Liver (tissue), 9 donors: ENCODE data around the gene CD19. TPM values are rescaled to one million over a fixed set of nuclear protein-coding genes. Genes with fewer than 3 reads are reported as not detected.

Experiments used
- DNase-seq: peaks from one replicate; pipeline ENCODE4 v3.0.0-alpha.2; 2017; ENCODE audit warnings: low spot score
- H3K27ac ChIP-seq, 2 donors: one replicate each; pipeline ENCODE4 v1.7.0; 2013; ENCODE audit warnings: inconsistent platforms in 2 of 2, low read length in 2 of 2, control low read depth in 1 of 2, low read depth in 1 of 2, mild to moderate bottlenecking in 1 of 2
- H3K27me3 ChIP-seq, 4 donors: one replicate each; pipeline versions ENCODE4 v1.6.1 to v1.7.0; 2013; ENCODE audit warnings: low read length in 3 of 4, inconsistent platforms in 1 of 4, mild to moderate bottlenecking in 1 of 4, moderate library complexity in 1 of 4; ENCODE audit not compliant: control insufficient read depth in 4 of 4, insufficient read depth in 4 of 4
- H3K36me3 ChIP-seq, 4 donors: one replicate each; pipeline versions ENCODE4 v1.6.1 to v1.7.0; 2013; ENCODE audit warnings: low read length in 3 of 4, mild to moderate bottlenecking in 3 of 4, low read depth in 1 of 4, moderate library complexity in 1 of 4; ENCODE audit not compliant: control insufficient read depth in 4 of 4, insufficient read depth in 3 of 4
- H3K4me1 ChIP-seq, 4 donors: one replicate each; pipeline versions ENCODE4 v1.6.1 to v1.7.0; 2013; ENCODE audit warnings: low read length in 3 of 4, mild to moderate bottlenecking in 3 of 4, moderate library complexity in 1 of 4; ENCODE audit not compliant: control insufficient read depth in 4 of 4, insufficient read depth in 4 of 4
- H3K4me3 ChIP-seq, 3 donors: one replicate each; pipeline versions ENCODE4 v1.6.1 to v1.7.0; 2013; ENCODE audit warnings: low read length in 3 of 3, control low read depth in 1 of 3, low read depth in 1 of 3, mild to moderate bottlenecking in 1 of 3
- H3K9ac ChIP-seq, 2 donors: one replicate each; pipeline ENCODE4 v1.7.0; 2013; ENCODE audit warnings: low read length in 2 of 2, mild to moderate bottlenecking in 2 of 2, moderate library complexity in 2 of 2, control low read depth in 1 of 2, low read depth in 1 of 2
- H3K9me3 ChIP-seq, 4 donors: one replicate each; pipeline versions ENCODE4 v1.6.1 to v1.7.0; 2013; ENCODE audit warnings: low read length in 3 of 4; ENCODE audit not compliant: control insufficient read depth in 4 of 4
- CTCF ChIP-seq: fragments of 150-350 bp; IDR thresholded peaks from 2 replicates; pipeline ENCODE4 v1.5.1; 2017; ENCODE audit warnings: improper control_type of control experiment, low read depth, low read length; ENCODE audit not compliant: missing input control
- EGR1 ChIP-seq, 2 donors: IDR thresholded peaks; 2 replicates each; pipeline ENCODE4 v1.6.1; 2016 to 2018; ENCODE audit warnings: antibody characterized with exemption in 2 of 2, low read depth in 2 of 2
- FOXA1 ChIP-seq: IDR thresholded peaks from 2 replicates; pipeline ENCODE4 v1.6.1; 2016; ENCODE audit warnings: antibody characterized with exemption
- FOXA2 ChIP-seq: IDR thresholded peaks from 2 replicates; pipeline ENCODE4 v1.6.1; 2016; ENCODE audit warnings: antibody characterized with exemption
- GABPA ChIP-seq, 2 donors: IDR thresholded peaks in 1 of 2; conservative IDR thresholded peaks in 1 of 2; 2 replicates each; pipeline ENCODE4 v1.6.1; 2016; ENCODE audit warnings: antibody characterized with exemption in 2 of 2, mild to moderate bottlenecking in 1 of 2, moderate library complexity in 1 of 2
- HNF4A ChIP-seq, 2 donors: conservative IDR thresholded peaks; 2 replicates each; pipeline ENCODE4 v1.6.1; 2016; ENCODE audit warnings: antibody characterized with exemption in 2 of 2, mild to moderate bottlenecking in 2 of 2
- HNF4G ChIP-seq: IDR thresholded peaks from 2 replicates; pipeline ENCODE4 v1.6.1; 2016; ENCODE audit warnings: antibody characterized with exemption
- JUND ChIP-seq, 2 donors: IDR thresholded peaks; 2 replicates each; pipeline ENCODE4 v1.6.1; 2016; ENCODE audit warnings: antibody characterized with exemption in 2 of 2
- NR2F2 ChIP-seq: IDR thresholded peaks from 2 replicates; pipeline ENCODE4 v1.6.1; 2016; ENCODE audit warnings: antibody characterized with exemption
- RAD21 ChIP-seq, 2 donors: IDR thresholded peaks; 2 replicates each; pipeline ENCODE4 v1.6.1; 2016; ENCODE audit warnings: antibody characterized with exemption in 2 of 2, mild to moderate bottlenecking in 2 of 2
- RXRA ChIP-seq, 2 donors: IDR thresholded peaks; 2 replicates each; pipeline ENCODE4 v1.6.1; 2017 to 2018; ENCODE audit warnings: antibody characterized with exemption in 2 of 2, mild to moderate bottlenecking in 1 of 2
- SP1 ChIP-seq: IDR thresholded peaks from 2 replicates; pipeline ENCODE4 v1.6.1; 2018; ENCODE audit warnings: antibody characterized with exemption, mild to moderate bottlenecking
- TAF1 ChIP-seq: conservative IDR thresholded peaks from 2 replicates; pipeline ENCODE4 v1.6.1; 2016; ENCODE audit warnings: antibody characterized with exemption, mild to moderate bottlenecking
- YY1 ChIP-seq: IDR thresholded peaks from 2 replicates; pipeline ENCODE4 v1.6.1; 2016; ENCODE audit warnings: antibody characterized with exemption, mild to moderate bottlenecking
- ZBTB33 ChIP-seq: IDR thresholded peaks from 2 replicates; pipeline ENCODE4 v1.6.1; 2016; ENCODE audit warnings: antibody characterized with exemption
- WGBS: extraction: QIAGEN DNeasy Blood & Tissue Kit; methylation state at CpG from one replicate; pipeline ENCODE4 v1.1.7; 2013; 5-methylcytosine and 5-hydroxymethylcytosine counted together
- polyA plus RNA-seq, 2 donors: library from polyadenylated mRNA; stranded (reverse) in 1 of 2; unstranded in 1 of 2; fragments of 200-250 nt in 1 of 2; fragments of >200 nt in 1 of 2; fragmentation: Nextera tagmentation in 1 of 2; extraction: Ambion mirVana in 1 of 2; gene quantifications; one replicate each; pipeline versions ENCODE4 v1.2.1 to v1.2.3, GENCODE V29; 2013 to 2015
- total RNA-seq, 2 donors: library from RNA; depleted of rRNA; stranded (reverse); fragments of >200 nt; gene quantifications; one replicate each; pipeline ENCODE4 v1.2.3, GENCODE V29; 2014
- TF ChIP-seq, protein P1 (sequence below): IDR thresholded peaks from 2 replicates; pipeline ENCODE4 v1.6.1; 2016; ENCODE audit warnings: antibody characterized with exemption, mild to moderate bottlenecking
- TF ChIP-seq, protein P2 (sequence below): IDR thresholded peaks from 2 replicates; pipeline ENCODE4 v1.6.1; 2016; ENCODE audit warnings: antibody characterized with exemption
- donor health status: healthy.
- donor health status: healthy.
- donor health status: healthy.
- donor health status: healthy.
- donor health status: healthy.

CD19 gene
- total and polyA plus RNA-seq, 4 donors, result 0.08 to 1.2 (median 0.49) TPM

DNA sequence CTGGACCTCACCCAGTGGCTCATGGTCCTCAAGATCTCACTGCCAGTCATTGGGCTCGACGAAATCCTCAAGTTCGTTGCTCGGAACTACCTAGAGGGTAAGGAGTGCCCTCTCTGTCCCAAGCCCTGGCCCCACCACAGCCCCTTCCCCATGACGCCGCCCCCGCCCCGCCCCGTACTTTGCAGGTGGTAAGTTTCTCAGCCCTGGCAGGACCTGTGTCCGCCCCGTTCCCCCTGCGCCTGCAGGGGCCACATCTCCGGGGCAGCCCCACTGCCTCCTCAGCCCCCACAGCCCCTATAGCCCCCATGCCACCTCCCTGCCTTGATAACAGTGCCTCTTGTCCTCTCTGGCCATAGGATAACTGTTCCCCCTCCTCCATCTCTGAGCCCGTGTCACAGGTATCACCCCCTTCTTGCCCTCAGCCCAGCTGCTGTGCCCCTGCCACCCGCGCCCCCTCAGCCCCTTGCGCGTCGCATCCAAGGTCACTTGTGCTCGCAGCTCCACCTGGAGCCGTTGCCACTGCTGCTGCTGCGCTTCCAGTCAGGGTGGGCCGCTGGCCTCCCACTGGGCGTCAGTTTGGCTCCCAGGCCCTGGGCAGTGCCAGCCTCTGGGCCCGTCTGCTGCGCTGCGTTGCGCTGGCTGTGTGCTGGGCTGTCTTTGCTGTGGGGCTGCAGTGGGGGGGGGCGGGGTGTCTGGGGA lies 28.3 kb upstream of the CD19 start:
- H3K9ac ChIP-seq, result no peak overlapping the region
- H3K4me3 ChIP-seq, result no peak overlapping the region
- H3K4me1 ChIP-seq, result no peaks in the 10 kb centered on the region
- no peaks in the 10 kb centered on the region for H3K9me3 ChIP-seq
- H3K36me3 ChIP-seq, result peaks cover 0 to 16% (median 6%) of the 10 kb centered on the region in 4 donors
- no peak overlapping the region for H3K27ac ChIP-seq
- H3K27me3 ChIP-seq, result no peaks in the 10 kb centered on the region
- no peak for DNase-seq
- TF ChIP-seq HNF4G, result no peak
- TF ChIP-seq RAD21 (IDR thresholded peaks at IDR 0.05), result no peak
- TF ChIP-seq SP1, result no peak
- TF ChIP-seq, protein P1, sequence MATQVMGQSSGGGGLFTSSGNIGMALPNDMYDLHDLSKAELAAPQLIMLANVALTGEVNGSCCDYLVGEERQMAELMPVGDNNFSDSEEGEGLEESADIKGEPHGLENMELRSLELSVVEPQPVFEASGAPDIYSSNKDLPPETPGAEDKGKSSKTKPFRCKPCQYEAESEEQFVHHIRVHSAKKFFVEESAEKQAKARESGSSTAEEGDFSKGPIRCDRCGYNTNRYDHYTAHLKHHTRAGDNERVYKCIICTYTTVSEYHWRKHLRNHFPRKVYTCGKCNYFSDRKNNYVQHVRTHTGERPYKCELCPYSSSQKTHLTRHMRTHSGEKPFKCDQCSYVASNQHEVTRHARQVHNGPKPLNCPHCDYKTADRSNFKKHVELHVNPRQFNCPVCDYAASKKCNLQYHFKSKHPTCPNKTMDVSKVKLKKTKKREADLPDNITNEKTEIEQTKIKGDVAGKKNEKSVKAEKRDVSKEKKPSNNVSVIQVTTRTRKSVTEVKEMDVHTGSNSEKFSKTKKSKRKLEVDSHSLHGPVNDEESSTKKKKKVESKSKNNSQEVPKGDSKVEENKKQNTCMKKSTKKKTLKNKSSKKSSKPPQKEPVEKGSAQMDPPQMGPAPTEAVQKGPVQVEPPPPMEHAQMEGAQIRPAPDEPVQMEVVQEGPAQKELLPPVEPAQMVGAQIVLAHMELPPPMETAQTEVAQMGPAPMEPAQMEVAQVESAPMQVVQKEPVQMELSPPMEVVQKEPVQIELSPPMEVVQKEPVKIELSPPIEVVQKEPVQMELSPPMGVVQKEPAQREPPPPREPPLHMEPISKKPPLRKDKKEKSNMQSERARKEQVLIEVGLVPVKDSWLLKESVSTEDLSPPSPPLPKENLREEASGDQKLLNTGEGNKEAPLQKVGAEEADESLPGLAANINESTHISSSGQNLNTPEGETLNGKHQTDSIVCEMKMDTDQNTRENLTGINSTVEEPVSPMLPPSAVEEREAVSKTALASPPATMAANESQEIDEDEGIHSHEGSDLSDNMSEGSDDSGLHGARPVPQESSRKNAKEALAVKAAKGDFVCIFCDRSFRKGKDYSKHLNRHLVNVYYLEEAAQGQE, result no peak
- TF ChIP-seq GABPA (IDR thresholded peaks at IDR 0.05 in 1 of 2, conservative IDR thresholded peaks at IDR 0.05 in 1 of 2), result no peak
- TF ChIP-seq JUND (IDR thresholded peaks at IDR 0.05), result no peak
- no peak for TF ChIP-seq RXRA (IDR thresholded peaks at IDR 0.05)
- no peak for TF ChIP-seq CTCF
- TF ChIP-seq, protein P2, sequence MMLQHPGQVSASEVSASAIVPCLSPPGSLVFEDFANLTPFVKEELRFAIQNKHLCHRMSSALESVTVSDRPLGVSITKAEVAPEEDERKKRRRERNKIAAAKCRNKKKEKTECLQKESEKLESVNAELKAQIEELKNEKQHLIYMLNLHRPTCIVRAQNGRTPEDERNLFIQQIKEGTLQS, result no peak
- no peak for TF ChIP-seq ZBTB33
- no peak for TF ChIP-seq YY1
- no peak for TF ChIP-seq FOXA2
- TF ChIP-seq HNF4A (conservative IDR thresholded peaks at IDR 0.05), result no peak
- no peak for TF ChIP-seq FOXA1
- WGBS, result 92% methylated on average over 29 of the region's 29 CpGs

DNA sequence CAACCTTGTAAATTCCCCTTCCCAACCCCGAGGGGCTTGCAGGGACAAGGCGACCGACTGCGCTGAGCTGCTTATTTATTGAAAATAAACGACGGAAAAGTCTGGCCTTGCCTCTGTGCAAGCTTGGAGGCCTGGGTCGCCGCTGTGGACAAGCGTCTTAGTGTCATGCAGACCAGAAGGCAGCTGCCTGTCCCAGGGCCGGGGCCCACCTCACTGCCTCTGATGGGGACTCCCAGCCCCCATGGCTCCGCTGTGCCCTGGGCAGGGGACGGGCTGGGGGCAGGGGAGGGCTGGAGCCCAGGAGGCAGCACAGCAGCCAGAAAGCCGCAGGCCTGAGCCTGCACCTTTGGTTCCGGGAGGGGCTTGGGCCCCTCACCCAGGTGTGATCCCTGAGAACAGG lies 27.4 kb upstream of the CD19 start:
- H3K4me1 ChIP-seq, result no peaks in the 10 kb centered on the region
- H3K4me3 ChIP-seq, result no peak overlapping the region
- no peaks in the 10 kb centered on the region for H3K27me3 ChIP-seq
- H3K9me3 ChIP-seq, result no peaks in the 10 kb centered on the region
- WGBS, result 95% methylated on average over 14 of the region's 14 CpGs
- H3K9ac ChIP-seq, result no peak overlapping the region
- no peak overlapping the region for H3K27ac ChIP-seq
- peaks cover 0 to 16% (median 9%) of the 10 kb centered on the region in 4 donors for H3K36me3 ChIP-seq
- DNase-seq, result no peak
- TF ChIP-seq CTCF, result no peak
- TF ChIP-seq NR2F2, result no peak
- TF ChIP-seq JUND (IDR thresholded peaks at IDR 0.05), result no peak
- TF ChIP-seq EGR1 (IDR thresholded peaks at IDR 0.05; ENCODE audit: low read depth in 2 of 2), result no peak
- TF ChIP-seq FOXA2, result no peak
- TF ChIP-seq YY1, result no peak
- TF ChIP-seq RAD21 (IDR thresholded peaks at IDR 0.05), result no peak
- TF ChIP-seq HNF4G, result no peak
- TF ChIP-seq, protein P2, result no peak
- no peak for TF ChIP-seq TAF1
- TF ChIP-seq GABPA (IDR thresholded peaks at IDR 0.05 in 1 of 2, conservative IDR thresholded peaks at IDR 0.05 in 1 of 2), result no peak
- no peak for TF ChIP-seq SP1
